ENCODE measurements around the gene PDPR. TPM values are rescaled to one million over a fixed set of nuclear protein-coding genes. Genes with fewer than 3 reads are reported as not detected.
"Not testable (repeated sequence)": the region's sequence is repeated elsewhere in the genome, so short reads cannot be mapped to it uniquely, and the experiment has no call there.

PDPR gene
- total and polyA plus RNA-seq, 3 donors from 2014 or later, result 28.6 to 56.0 (median 53.6) TPM

GRCh38 chr16:70206382-70206781 is 92.2 kb downstream of the PDPR start:
- intact Hi-C loops (cut with DNase I; ENCODE audit: low total_unique reads); H3K4me3 ChIP-seq; H3K27me3 ChIP-seq; H3K36me3 ChIP-seq (ENCODE audit: low read depth, missing control alignments); H3K27ac ChIP-seq; H3K9me3 ChIP-seq; DNase-seq; H3K4me1 ChIP-seq: not testable (repeated sequence)
- WGBS, 2 donors, result 95 to 98% methylated on average over 6 of the region's 6 CpGs

Small RNA genes within 50 kb of the gene (small RNA-seq; reads per million reads assigned to genes)
- gene AC009060.2, result 0 reads per million in 2 donors

Other genes with a start within 250 kb of the PDPR start
- gene CLEC18A, start 163.0 kb upstream of the PDPR start, total RNA-seq, result 10 to 100 TPM; 12.6 to 15.7 TPM
- gene CLEC18A, start 163.0 kb upstream of the PDPR start, polyA plus RNA-seq (ENCODE audit: insufficient read depth, low read depth, low replicate concordance), result 10.0 TPM
- 10 to 100 TPM in 1 of 2 donors, 1 to 10 TPM in 1; 7.9 to 31.9 TPM for gene CLEC18C, start 59.5 kb downstream of the PDPR start, total RNA-seq
- gene CLEC18C, start 59.5 kb downstream of the PDPR start, polyA plus RNA-seq (ENCODE audit: insufficient read depth, low read depth, low replicate concordance), result 3.1 TPM
- 10 to 100 TPM; 33.6 to 38.6 TPM for gene EXOSC6, start 137.6 kb downstream of the PDPR start, total RNA-seq
- gene EXOSC6, start 137.6 kb downstream of the PDPR start, polyA plus RNA-seq (ENCODE audit: insufficient read depth, low read depth, low replicate concordance), result 9.4 TPM
- gene AARS1, start 175.2 kb downstream of the PDPR start, total RNA-seq, result 10 to 100 TPM; 68.7 to 68.9 TPM
- gene AARS1, start 175.2 kb downstream of the PDPR start, polyA plus RNA-seq (ENCODE audit: insufficient read depth, low read depth, low replicate concordance), result 56.8 TPM
- gene DDX19B, start 184.9 kb downstream of the PDPR start, total RNA-seq, result 10 to 100 TPM; 59.5 to 80.2 TPM
- 123 TPM for gene DDX19B, start 184.9 kb downstream of the PDPR start, polyA plus RNA-seq (ENCODE audit: insufficient read depth, low read depth, low replicate concordance)
- gene DDX19A, start 232.6 kb downstream of the PDPR start, total RNA-seq, result 10 to 100 TPM; 41.3 to 43.5 TPM
- gene DDX19A, start 232.6 kb downstream of the PDPR start, polyA plus RNA-seq (ENCODE audit: insufficient read depth, low read depth, low replicate concordance), result 26.5 TPM